CD14-positive monocyte (primary cell): ENCODE results near the gene KDM4C. TPM values are rescaled to one million over a fixed set of nuclear protein-coding genes. Genes with fewer than 3 reads are reported as not detected.

ENCODE experiments used
- DNase-seq, 3 donors: peaks; one replicate each; pipeline ENCODE4 v3.0.0-alpha.2; 2011 to 2022
- H2AFZ ChIP-seq: 2 replicates; pipeline ENCODE4 v1.6.0; 2012; ENCODE audit warnings: mild to moderate bottlenecking, low read depth, low read length, inconsistent platforms; ENCODE audit not compliant: insufficient read depth, poor library complexity, severe bottlenecking
- H3K27ac ChIP-seq, 2 donors: 1 replicate in 1 of 2; 2 replicates in 1 of 2; pipeline ENCODE4 v1.5.1; 2012 to 2013; ENCODE audit warnings: low read length in 2 of 2, control low read depth in 1 of 2, inconsistent platforms in 1 of 2, low read depth in 1 of 2, mild to moderate bottlenecking in 1 of 2
- H3K27me3 ChIP-seq, 2 donors: one replicate each; pipeline versions ENCODE4 v1.6.0 to v1.6.1; 2011 to 2013; ENCODE audit warnings: low read length in 2 of 2; ENCODE audit not compliant: control insufficient read depth in 2 of 2, insufficient read depth in 2 of 2
- H3K36me3 ChIP-seq, 2 donors: replicated peaks in 1 of 2; 1 replicate in 1 of 2; 2 replicates in 1 of 2; pipeline versions ENCODE4 v1.5.1 to v1.6.1; 2012 to 2013; ENCODE audit warnings: low read length in 2 of 2, control low read depth in 1 of 2, inconsistent platforms in 1 of 2, mild to moderate bottlenecking in 1 of 2; ENCODE audit not compliant: insufficient read depth in 2 of 2, control insufficient read depth in 1 of 2
- H3K4me1 ChIP-seq, 2 donors: 1 replicate in 1 of 2; 2 replicates in 1 of 2; pipeline versions ENCODE4 v1.5.1 to v1.6.1; 2012 to 2013; ENCODE audit warnings: low read length in 2 of 2, control low read depth in 1 of 2, inconsistent platforms in 1 of 2, mild to moderate bottlenecking in 1 of 2, moderate library complexity in 1 of 2; ENCODE audit not compliant: insufficient read depth in 2 of 2, control insufficient read depth in 1 of 2
- H3K4me2 ChIP-seq: replicated peaks from 2 replicates; pipeline ENCODE3; 2012; ENCODE audit warnings: low read length, moderate library complexity, mild to moderate bottlenecking; ENCODE audit not compliant: poor library complexity, severe bottlenecking; ENCODE audit errors: extremely low read depth
- H3K4me3 ChIP-seq, 3 experiments: fragments of 200-600 bp in 1 of 3; sonication (generic) in 1 of 3; replicated peaks in 1 of 3; 1 replicate in 2 of 3; 2 replicates in 1 of 3; pipeline ENCODE4 v1.5.1; 2011 to 2013; ENCODE audit warnings: low read length in 3 of 3, mild to moderate bottlenecking in 3 of 3, control low read depth in 2 of 3, low read depth in 2 of 3, inconsistent platforms in 1 of 3, moderate library complexity in 1 of 3
- H3K79me2 ChIP-seq: 2 replicates; pipeline ENCODE4 v1.6.0; 2012; ENCODE audit warnings: mild to moderate bottlenecking, control low read depth, inconsistent platforms, low read length, moderate library complexity; ENCODE audit not compliant: insufficient read depth
- H3K9ac ChIP-seq: 2 replicates; pipeline ENCODE4 v1.6.0; 2017; ENCODE audit warnings: low read length, mild to moderate bottlenecking; ENCODE audit not compliant: insufficient read depth, poor library complexity, severe bottlenecking
- H3K9me3 ChIP-seq, 2 donors: replicated peaks in 1 of 2; 1 replicate in 1 of 2; 2 replicates in 1 of 2; pipeline versions ENCODE4 v1.5.1 to v1.6.1; 2012 to 2013; ENCODE audit warnings: low read length in 2 of 2, control low read depth in 1 of 2; ENCODE audit not compliant: control insufficient read depth in 1 of 2, insufficient read depth in 1 of 2
- H4K20me1 ChIP-seq: 2 replicates; pipeline ENCODE4 v1.6.0; 2012; ENCODE audit warnings: mild to moderate bottlenecking, low read length, control low read depth, moderate library complexity; ENCODE audit not compliant: insufficient read depth
- H3K27ac Mint-ChIP-seq, 7 donors: one replicate each; pipeline ENCODE4 v1.8.0; 2020; ENCODE audit warnings: mild to moderate bottlenecking in 7 of 7, mixed read lengths in 7 of 7, moderate library complexity in 6 of 7, inconsistent platforms in 2 of 7
- H3K27me3 Mint-ChIP-seq, 3 donors: one replicate each; pipeline ENCODE4 v1.8.0; 2021 to 2022; ENCODE audit warnings: low read depth in 3 of 3, mild to moderate bottlenecking in 3 of 3, mixed read lengths in 3 of 3, moderate library complexity in 3 of 3, inconsistent platforms in 1 of 3
- H3K36me3 Mint-ChIP-seq, 2 donors: one replicate each; pipeline ENCODE4 v1.8.0; 2020; ENCODE audit warnings: mixed read lengths in 2 of 2, inconsistent platforms in 1 of 2, mild to moderate bottlenecking in 1 of 2
- H3K4me1 Mint-ChIP-seq: one replicate; pipeline ENCODE4 v1.8.0; 2020; ENCODE audit warnings: mild to moderate bottlenecking, mixed read lengths
- H3K4me3 Mint-ChIP-seq, 2 donors: one replicate each; pipeline ENCODE4 v1.8.0; 2020; ENCODE audit warnings: mild to moderate bottlenecking in 2 of 2, mixed read lengths in 2 of 2, moderate library complexity in 1 of 2
- H3K9me3 Mint-ChIP-seq, 7 donors: one replicate each; pipeline ENCODE4 v1.8.0; 2020 to 2022; ENCODE audit warnings: mixed read lengths in 7 of 7, mild to moderate bottlenecking in 6 of 7, moderate library complexity in 6 of 7, inconsistent platforms in 2 of 7
- WGBS: methylation state at CpG from one replicate; pipeline ENCODE4 v1.1.5; 2013; ENCODE audit warnings: missing lambda C conversion rate; ENCODE audit not compliant: insufficient coverage; 5-methylcytosine and 5-hydroxymethylcytosine counted together
- intact Hi-C, 2 donors: fragments of 100-400 bp; cut with micrococcal nuclease; formaldehyde crosslinking; loops; one replicate each; pipeline versions ENCODE4 v1.15.0 to v1.15.1; 2023
- polyA plus RNA-seq, 3 donors: library from polyadenylated mRNA; depleted of rRNA in 1 of 3; unstranded in 2 of 3; stranded (reverse) in 1 of 3; fragments of 300-500 nt in 2 of 3; fragments of >200 nt in 1 of 3; fragmentation: Illumina TruSeq in 2 of 3; gene quantifications; 1 replicate in 2 of 3; 2 replicates in 1 of 3; pipeline ENCODE4 v1.2.3, GENCODE V29; 2012 to 2021
- TF ChIP-seq, protein P1 (sequence below): fragments of 200-600 bp; IDR thresholded peaks from one replicate; pipeline ENCODE4 v1.8.0; 2022; ENCODE audit warnings: antibody characterized with exemption, mild to moderate bottlenecking

Gene KDM4C
- polyA plus RNA-seq, 3 donors, result 15.2 to 36.2 (median 17.1) TPM

DNA sequence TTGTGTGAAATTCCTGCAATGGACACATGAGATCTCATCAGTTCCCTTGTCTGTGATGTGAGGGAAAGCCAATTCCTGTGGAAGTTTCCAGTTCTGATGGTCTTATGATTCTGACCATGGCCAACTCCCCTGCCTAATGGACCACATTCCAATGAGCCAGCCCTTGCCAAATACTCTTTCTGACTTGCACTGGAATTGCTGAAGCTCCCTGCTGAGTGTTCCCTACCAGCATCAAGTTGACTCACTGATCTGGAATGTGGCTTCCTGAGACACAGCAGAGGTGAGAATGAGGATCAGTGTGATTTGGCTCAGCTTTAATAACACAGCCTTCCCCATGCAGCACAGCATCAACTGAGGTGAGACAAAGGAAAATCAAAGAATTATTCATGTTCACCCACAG is 427.8 kb downstream of the KDM4C start:
- H2AFZ ChIP-seq, result no peak overlapping the region
- H3K27me3 ChIP-seq, result no peaks in the 10 kb centered on the region
- Mint-ChIP-seq H3K4me1 (no peaks in the 10 kb centered on the region), H3K27ac (no peak overlapping the region), H3K36me3 (peaks cover 4 to 18% of the 10 kb centered on the region in 2 donors), H3K27me3 (peaks cover 0 to 3% (median 0%) of the 10 kb centered on the region in 3 donors), H3K9me3 (peaks cover 3 to 34% (median 21%) of the 10 kb centered on the region in 7 donors), H3K4me3 (no peak overlapping the region)
- no peaks in the 10 kb centered on the region for H4K20me1 ChIP-seq
- no peaks in the 10 kb centered on the region for H3K4me1 ChIP-seq
- H3K9ac ChIP-seq, result no peak overlapping the region
- TF ChIP-seq, protein P1, sequence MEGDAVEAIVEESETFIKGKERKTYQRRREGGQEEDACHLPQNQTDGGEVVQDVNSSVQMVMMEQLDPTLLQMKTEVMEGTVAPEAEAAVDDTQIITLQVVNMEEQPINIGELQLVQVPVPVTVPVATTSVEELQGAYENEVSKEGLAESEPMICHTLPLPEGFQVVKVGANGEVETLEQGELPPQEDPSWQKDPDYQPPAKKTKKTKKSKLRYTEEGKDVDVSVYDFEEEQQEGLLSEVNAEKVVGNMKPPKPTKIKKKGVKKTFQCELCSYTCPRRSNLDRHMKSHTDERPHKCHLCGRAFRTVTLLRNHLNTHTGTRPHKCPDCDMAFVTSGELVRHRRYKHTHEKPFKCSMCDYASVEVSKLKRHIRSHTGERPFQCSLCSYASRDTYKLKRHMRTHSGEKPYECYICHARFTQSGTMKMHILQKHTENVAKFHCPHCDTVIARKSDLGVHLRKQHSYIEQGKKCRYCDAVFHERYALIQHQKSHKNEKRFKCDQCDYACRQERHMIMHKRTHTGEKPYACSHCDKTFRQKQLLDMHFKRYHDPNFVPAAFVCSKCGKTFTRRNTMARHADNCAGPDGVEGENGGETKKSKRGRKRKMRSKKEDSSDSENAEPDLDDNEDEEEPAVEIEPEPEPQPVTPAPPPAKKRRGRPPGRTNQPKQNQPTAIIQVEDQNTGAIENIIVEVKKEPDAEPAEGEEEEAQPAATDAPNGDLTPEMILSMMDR, result no peak
- peaks cover 6 to 8% of the 10 kb centered on the region in 2 donors for H3K9me3 ChIP-seq
- intact Hi-C loops, result no loop called here
- no peaks in the 10 kb centered on the region for H3K36me3 ChIP-seq
- no peak for DNase-seq
- no peak overlapping the region for H3K27ac ChIP-seq
- no peak overlapping the region for H3K4me3 ChIP-seq
- H3K79me2 ChIP-seq, result no peaks in the 10 kb centered on the region
- H3K4me2 ChIP-seq, result no peak overlapping the region

DNA sequence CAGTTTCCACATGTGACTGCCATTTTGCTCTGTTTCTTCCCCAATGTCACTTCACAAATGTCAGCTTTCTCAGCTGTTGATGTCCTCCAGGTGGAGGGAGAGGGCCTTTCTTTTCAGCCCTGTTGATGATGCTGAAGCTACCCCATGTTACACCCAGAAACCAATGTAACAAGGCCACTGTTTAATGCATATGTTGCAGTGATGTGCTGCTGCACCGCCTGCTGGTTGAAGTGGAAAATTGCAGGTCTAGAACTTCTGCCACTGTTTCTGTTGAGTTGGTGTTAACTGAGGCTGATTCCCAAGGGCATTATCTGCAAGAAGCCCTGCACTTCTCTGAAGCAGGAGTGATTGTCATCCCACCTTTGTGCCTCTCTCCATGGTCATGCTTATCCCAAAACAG is 428.4 kb downstream of the KDM4C start:
- Mint-ChIP-seq H3K27ac (no peak overlapping the region), H3K36me3 (peaks cover 4 to 15% of the 10 kb centered on the region in 2 donors), H3K9me3 (peaks cover 3 to 39% (median 26%) of the 10 kb centered on the region in 7 donors), H3K27me3 (peaks cover 0 to 3% (median 0%) of the 10 kb centered on the region in 3 donors), H3K4me3 (no peak overlapping the region), H3K4me1 (no peaks in the 10 kb centered on the region)
- peak; percentile 1 to 14 (median 14) for DNase-seq
- Histone ChIP-seq H3K4me2 (no peak overlapping the region), H3K79me2 (no peaks in the 10 kb centered on the region), H3K36me3 (no peaks in the 10 kb centered on the region), H3K4me3 (no peak overlapping the region), H3K27ac (no peak overlapping the region), H3K27me3 (no peaks in the 10 kb centered on the region), H2AFZ (no peak overlapping the region), H3K4me1 (no peaks in the 10 kb centered on the region), H4K20me1 (no peaks in the 10 kb centered on the region), H3K9ac (no peak overlapping the region), H3K9me3 (peaks cover 6 to 8% of the 10 kb centered on the region in 2 donors)
- TF ChIP-seq, protein P1, result peak; percentile 69
- intact Hi-C loops, result no loop called here
- 20% methylated on average over 1 of the region's 1 CpG for WGBS
